Raji (cell line): Measurements from ENCODE around the gene C11orf91.

ENCODE experiments used
- POLR2A ChIP-seq: IDR thresholded peaks from 2 replicates; pipeline ENCODE4 v1.6.1; 2011; ENCODE audit warnings: low read depth, low read length, control low read depth; ENCODE audit not compliant: insufficient read depth

The C11orf91 gene

DNA sequence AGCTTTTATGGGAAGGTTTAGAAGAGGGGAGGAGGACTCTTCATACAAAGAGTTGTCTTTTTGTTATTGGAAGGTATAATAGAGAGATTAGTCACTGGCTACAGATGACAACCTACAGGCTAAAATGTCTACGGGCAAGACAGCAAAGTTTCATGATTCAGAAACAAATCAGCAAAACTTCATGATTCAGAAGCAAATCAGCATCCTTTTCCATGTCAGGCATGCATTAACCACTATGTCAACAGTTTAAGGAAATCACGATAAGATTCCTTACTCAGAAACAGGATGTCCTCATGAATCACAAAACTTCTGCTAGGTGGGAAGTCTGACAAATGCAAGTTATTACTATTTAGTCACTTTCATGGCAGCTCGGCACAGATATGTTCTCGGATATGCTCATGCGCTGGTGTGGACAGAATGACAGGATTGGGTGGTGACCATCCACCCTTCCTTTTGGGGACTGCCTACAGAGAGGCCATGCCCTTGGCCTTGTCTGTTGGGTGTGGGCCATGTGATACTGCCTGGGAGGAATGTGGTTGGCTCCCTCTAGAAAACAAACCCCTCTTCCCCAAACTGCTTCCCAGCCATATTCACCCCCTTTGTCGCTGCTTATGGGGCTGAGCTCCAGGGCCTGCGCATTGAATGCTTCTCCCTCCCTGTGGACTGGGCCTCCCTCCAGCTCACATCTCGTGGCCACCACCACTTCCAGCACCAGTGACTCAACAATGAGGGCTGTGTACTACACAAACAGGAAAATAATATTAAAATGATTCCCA lies 10.1 kb downstream of the C11orf91 start:
- no peak for TF ChIP-seq POLR2A

DNA sequence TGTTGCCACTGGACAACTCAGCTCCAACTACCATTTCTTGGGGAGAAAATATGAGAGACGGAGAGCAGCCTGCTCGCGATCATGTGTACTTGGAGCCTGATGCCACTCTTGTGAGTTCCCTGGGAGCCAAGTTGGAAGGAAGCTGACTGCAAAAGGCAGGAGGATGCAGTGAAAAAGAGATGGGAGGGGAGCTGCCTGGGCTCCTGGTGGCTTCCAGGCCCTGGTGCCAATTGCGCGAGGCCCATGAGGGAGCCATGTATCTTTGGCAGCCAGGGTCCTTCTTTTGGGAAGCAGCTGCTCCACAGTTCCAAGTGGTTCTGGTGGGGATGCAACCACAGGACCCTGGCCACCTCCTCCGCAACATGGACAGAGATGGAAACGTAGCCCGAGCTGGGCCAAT lies 11.1 kb downstream of the C11orf91 start:
- TF ChIP-seq POLR2A = no peak

DNA sequence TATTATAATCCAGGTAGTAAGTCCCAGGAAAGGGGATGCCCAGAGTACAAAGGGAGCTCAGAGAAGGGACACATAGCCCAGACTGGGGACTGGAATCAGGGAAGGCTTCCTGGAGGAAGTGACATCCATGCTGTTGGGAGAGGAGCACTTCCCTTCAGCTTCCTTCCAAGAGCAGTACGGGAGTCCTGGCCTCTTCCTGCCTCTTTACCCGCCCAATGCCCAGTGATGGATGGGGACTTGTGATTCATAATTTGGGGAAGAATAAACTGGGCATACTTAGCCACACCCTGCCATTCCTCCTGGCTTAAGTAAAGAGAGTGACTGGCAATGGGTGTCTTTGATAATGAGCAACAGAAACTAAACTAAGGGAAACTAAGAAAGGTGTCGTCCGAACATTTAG lies 11.5 kb downstream of the C11orf91 start:
- no peak for TF ChIP-seq POLR2A

DNA sequence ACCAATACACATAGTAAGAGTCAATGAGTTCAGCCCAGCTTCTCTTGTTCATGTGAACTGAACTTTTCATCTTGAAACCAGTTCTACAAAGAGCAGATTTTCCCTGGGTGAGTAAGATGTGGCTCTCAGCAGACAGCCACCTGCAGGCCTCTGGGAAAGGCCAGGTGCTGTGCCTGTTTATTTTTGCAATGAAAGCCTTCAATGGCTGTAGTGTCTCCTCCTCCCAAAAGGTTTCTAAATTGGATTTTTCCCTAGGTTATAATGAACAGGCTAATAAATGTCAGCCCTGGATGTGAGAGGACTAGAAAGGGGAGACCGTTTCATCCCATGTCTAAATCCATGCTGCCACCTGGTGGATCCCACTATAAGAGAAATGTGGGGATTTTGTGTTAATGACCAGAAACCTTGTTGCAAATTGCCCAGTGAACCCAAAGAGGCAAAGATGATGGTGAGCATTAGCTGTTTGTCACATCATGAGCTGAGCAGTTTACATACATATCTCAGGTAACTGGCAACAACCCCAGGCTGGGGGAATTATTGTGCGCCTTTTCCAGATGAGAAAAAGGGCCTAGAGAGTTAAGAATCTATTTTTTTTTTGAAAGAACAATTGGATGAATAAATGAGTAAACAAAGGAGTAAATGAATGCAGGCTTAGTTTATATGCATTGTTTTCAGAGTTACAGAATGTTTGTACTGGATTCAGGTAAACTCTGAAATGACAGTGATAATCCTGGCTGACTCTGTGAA lies 12.7 kb downstream of the C11orf91 start:
- no peak for TF ChIP-seq POLR2A

DNA sequence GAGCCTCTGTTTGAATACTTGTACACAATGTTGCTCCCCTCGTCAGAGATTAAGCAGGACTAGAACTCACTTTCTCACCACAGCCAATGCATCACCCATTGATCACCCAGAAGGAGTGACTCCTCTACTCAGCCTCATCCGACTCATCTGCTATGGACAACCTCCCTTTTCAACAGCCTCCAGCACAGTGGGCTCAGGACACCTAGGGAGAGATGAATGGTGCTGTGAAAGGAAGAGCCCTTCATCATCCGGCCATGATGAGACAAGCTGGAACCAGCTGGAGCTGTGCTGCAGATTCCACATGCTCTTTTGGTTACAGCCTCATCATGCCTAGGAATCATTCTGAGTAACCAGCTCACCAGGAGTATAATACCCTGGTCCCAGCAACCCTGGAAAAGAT lies 15.5 kb downstream of the C11orf91 start:
- no peak for TF ChIP-seq POLR2A

DNA sequence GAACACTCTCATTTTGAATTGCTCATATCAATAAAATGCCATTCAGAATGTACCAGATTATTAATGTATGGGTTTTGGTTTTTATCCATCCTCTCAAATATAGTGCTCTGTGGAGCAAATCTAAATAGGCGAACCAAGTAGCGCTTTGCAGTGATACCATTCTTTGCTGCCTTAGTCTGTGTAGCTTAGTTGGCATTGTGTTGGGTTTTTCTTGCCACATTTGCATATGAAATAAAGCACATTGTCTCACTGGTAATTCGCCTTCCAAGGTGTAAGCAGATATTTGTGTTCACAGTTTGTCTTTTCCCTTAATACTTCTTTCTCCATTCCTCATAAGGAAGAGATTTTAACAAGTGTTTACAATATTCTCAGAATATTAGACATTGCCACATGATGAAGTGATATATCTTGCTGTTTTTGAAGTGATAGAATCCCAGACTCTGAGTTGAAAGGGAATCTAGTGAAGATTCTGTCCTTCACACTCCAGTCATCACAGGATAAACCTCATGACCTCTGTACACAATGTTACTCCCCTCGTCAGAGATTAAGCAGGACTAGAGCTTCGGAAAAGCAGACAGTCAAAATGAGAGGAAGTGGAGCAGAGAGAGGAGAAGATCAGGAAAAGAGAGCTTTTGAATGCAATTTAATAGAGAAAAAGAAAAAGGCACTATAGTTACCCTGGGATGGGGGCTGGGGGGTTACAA lies 16.5 kb downstream of the C11orf91 start:
- no peak for TF ChIP-seq POLR2A

DNA sequence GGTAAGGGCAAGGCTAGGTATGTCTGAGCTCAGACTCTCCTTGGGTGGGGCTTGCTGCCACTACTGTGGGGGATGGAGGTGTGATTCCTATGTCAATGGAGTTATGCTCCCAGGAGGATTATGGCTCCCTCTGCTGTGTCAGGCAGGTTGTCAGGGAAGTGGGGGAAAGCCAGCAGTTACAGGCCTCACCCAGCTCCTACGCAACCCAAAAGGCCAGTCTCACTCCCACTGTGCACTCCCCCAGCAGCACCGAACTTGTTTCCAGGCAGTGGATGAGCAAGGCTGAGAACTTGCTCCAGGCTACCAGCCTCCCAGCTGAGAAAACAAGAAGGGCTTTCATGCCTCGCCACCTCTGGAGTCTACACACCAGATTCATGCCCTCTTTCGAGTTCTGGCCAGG lies 18.2 kb downstream of the C11orf91 start:
- no peak for TF ChIP-seq POLR2A

DNA sequence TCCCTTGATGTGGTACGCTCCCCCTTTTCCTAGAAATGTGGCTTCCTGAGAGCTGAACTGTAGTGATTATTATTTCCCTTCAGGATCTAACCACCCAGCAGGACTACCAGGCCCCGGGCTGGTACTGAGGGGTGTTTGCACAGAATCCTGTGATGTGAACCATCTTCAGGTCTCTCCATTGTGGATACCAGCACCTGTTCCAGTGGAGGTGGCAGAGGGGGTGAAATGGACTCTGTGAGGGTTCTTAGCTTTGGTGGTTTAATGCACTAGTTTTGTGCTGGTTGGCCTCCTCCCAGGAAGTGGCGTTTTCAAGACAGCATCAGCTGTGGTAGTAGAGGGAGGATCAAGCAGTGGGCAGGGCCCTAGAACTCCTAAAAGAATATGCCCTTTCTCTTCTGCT lies 18.6 kb downstream of the C11orf91 start:
- TF ChIP-seq POLR2A = no peak

DNA sequence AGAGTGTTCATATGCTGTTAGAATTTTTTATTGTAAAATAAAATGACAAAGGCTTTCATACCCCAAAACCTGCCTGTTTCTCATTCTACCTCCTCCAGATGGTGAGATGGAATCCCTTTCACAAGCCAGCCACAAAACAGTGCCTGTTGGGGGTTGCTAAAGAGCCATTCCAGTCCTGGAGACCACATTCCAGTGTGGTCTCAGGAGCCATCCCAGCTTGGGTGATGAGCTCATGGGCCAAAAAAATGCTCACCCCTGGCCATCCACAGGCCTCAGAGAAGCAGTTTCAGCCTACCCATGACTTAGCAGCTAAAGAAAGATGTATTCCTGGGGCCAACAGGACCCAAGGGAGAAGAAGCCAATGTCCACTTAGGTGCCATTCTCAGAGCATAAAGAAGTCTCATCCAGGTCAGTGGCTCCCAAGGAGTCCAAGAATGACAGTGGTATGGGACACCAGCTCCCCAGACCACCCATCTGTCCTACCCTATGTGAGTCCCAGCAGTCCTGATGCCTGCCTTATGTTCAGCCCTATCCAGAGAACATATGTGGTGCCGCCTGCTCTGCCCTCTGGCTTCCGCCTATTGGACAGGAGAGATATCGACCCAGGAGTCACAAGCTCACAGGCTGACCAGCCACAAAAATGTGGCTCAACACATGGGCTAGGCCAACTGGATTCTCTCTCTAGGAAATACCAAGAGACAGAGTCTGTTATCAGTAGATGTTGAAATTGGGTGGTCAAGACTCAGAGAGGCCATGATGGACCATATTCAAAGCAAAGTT lies 26.4 kb downstream of the C11orf91 start:
- no peak for TF ChIP-seq POLR2A

DNA sequence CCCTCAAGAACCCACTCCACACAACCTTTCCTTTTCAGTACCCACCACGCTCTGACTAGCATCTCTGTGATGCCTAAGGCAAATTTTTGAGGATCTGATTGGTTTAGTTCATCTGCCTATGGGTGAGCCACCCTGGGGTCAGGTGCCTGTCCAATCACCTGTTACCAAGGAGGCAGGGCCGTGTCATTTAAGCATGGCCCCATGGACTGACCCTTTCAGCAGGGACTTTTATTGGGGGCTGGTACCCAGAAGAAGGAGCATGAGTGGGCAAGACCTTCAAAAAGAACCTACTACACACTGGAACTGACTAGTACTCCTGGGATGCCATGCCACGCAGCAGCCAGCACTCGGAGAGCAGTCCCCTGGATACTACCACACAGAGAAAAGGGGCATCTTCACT lies 28.4 kb downstream of the C11orf91 start:
- no peak for TF ChIP-seq POLR2A

DNA sequence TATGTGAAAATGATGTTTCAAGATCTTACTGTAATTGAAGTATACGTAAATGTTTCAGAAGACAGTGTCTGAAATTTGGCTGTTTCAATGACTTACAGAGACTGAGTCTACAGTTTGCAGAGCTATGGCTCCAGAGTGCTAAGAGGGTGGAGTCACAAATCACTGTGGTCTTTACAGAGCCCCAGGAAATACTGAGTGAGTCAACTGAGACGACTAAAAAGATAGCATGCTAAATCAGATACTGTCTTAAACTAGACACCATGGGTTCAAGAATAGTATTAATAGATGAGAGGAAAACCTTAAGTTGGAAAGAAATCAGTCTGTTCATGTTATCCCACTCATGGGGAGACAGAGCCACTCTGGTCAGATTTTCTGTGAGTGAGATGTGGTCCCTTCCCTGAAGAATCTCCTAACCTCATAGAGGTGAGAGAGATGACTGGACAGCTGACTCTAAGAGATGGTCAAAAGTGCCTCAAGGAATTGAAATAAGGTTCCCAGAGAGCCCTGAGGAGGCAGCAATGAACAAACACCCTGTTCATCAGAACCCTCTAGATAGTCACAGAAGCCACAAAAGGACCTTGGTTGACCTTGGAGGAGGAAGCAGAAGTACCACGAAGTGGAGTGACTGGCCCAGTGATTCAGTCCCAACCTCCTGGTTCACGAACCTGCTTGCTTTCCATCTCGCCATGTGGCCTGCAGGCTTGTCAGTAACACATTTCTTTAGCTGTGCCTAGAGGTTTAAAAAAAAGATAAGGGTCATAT lies 30.2 kb downstream of the C11orf91 start:
- TF ChIP-seq POLR2A = no peak

DNA sequence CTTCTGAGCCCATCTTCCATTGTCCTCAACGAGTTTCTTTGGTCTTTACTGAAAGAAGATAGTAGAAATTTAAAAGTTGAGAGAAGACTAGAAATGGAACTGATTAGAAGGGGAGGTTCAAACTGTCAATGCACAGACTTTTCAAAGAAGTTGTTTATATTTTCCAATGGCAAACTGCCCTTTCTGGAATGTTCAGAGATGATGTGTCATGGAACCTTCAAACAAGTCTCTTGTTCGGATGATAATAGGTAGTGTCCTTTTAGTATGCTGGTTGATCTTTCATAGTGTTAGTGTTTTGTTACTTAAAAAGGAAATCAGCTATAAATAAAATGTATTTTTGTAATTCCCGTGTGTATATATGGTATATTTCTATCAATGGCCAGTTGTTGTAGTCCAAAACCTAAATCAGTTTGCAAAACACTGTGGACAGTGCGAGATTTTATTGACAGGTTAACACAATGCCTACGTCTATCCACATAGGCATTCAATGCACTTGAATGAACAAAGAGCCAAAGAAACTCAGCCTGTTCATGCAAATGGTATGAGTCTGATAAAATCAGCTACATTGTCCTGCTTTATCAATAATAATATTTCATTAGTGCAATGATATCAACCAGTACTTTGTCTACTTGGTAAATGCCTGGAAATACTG lies 30.9 kb downstream of the C11orf91 start:
- no peak for TF ChIP-seq POLR2A

DNA sequence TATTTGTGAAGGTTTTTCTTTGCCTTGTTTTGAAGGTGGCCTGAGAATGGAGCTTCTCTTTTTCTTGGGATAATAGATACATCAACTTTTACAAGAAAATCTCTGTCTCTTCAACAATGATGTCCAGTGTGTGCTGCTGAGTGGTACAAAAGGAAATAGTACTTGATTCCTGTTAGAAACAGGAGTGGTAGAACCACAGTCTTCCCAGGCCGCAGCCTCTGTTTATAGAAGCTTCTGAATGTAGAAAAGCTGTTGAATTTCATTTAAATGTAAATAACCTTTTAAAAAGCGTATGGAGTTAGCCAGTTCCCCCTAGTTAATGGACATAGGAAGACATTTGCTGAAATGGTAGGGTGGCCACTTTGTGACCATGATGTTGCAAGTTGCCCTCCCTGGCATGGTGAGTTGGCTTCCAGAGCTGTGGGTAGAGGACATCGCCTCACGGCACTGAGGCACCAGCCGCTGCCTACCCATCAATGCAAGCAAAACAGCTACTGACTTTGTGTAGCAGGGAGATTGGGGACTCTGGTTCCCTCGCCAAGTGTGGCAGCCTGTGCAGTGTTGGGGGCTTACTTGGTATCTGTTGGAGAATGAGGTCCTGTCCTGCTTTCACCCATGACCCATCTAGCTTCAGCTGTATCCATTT lies 31.6 kb downstream of the C11orf91 start:
- no peak for TF ChIP-seq POLR2A

DNA sequence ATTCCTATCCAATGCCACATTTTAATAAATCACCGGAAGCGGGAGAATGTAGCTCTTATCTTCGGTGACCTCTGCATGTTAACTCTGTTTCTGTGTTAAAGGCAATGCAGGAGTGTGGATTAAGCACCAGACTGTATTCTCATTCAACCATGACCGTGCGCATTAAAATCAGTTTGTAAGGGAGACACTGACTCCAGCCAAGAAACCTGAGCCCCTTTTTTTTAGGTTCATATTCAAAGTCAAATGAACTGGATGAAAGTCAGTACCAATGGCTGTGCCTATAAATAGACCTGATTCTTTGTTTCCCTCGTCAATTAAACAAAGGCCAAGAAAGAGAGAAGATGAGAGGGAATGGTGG lies 32.2 kb downstream of the C11orf91 start:
- TF ChIP-seq POLR2A = no peak
